ENCODE results near the gene C1QTNF7.

- no peak for TF ChIP-seq CTCF (IDR thresholded peaks at IDR 0.05)
- TF ChIP-seq POLR2A (IDR thresholded peaks at IDR 0.05): no peak
Observed at GRCh38 chr4:15378493-15378892, 49.3 kb upstream of the C1QTNF7 start.
